Endodermal cell (in vitro differentiated cells): ENCODE results near the gene BHLHA9. TPM values are rescaled to one million over a fixed set of nuclear protein-coding genes. Genes with fewer than 3 reads are reported as not detected.

Experiments used
- DNase-seq: peaks from one replicate; pipeline ENCODE4 v3.0.0-alpha.2; 2017
- H3K27ac ChIP-seq: 2 replicates; pipeline ENCODE4 v1.5.1; 2013; ENCODE audit warnings: mild to moderate bottlenecking, low read depth, low read length, moderate library complexity
- H3K27me3 ChIP-seq: 2 replicates; pipeline ENCODE4 v1.6.1; 2013; ENCODE audit warnings: mild to moderate bottlenecking, low read length, moderate library complexity; ENCODE audit not compliant: insufficient read depth, control insufficient read depth, poor library complexity, severe bottlenecking
- H3K36me3 ChIP-seq: 2 replicates; pipeline ENCODE4 v1.7.0; 2013; ENCODE audit warnings: mild to moderate bottlenecking, low read length, moderate library complexity; ENCODE audit not compliant: control insufficient read depth, insufficient read depth
- H3K4me1 ChIP-seq: one replicate; pipeline ENCODE4 v1.7.0; 2013; ENCODE audit warnings: low read length; ENCODE audit not compliant: control insufficient read depth, insufficient read depth
- H3K4me3 ChIP-seq: 2 replicates; pipeline ENCODE4 v1.5.1; 2013; ENCODE audit warnings: mild to moderate bottlenecking, low read length, moderate library complexity
- H3K9ac ChIP-seq: 2 replicates; pipeline ENCODE4 v1.6.1; 2013; ENCODE audit warnings: mild to moderate bottlenecking, low read length, moderate library complexity; ENCODE audit not compliant: poor library complexity, severe bottlenecking; ENCODE audit errors: extremely low read depth
- H3K9me3 ChIP-seq: 2 replicates; pipeline ENCODE4 v1.6.1; 2013; ENCODE audit warnings: mild to moderate bottlenecking, low read length, moderate library complexity; ENCODE audit not compliant: control insufficient read depth
- H3K27ac Mint-ChIP-seq: 2 replicates; pipeline ENCODE4 v1.8.0; 2020; ENCODE audit warnings: mixed read lengths
- H3K27me3 Mint-ChIP-seq: 2 replicates; pipeline ENCODE4 v1.8.0; 2021; ENCODE audit warnings: mild to moderate bottlenecking, mixed read lengths; ENCODE audit not compliant: insufficient read depth
- H3K36me3 Mint-ChIP-seq: 2 replicates; pipeline ENCODE4 v1.8.0; 2020; ENCODE audit warnings: low read depth, mixed read lengths
- H3K4me1 Mint-ChIP-seq: 2 replicates; pipeline ENCODE4 v1.8.0; 2020; ENCODE audit warnings: mixed read lengths
- H3K4me3 Mint-ChIP-seq: 2 replicates; pipeline ENCODE4 v1.8.0; 2020; ENCODE audit warnings: mild to moderate bottlenecking, moderate library complexity, mixed read lengths
- H3K9me3 Mint-ChIP-seq: 2 replicates; pipeline ENCODE4 v1.8.0; 2020; ENCODE audit warnings: mild to moderate bottlenecking, mixed read lengths
- WGBS, 2 experiments: methylation state at CpG; one replicate each; pipeline versions ENCODE4 v1.1.5 to v1.1.7; 2013; ENCODE audit warnings: missing lambda C conversion rate in 2 of 2, mixed read lengths in 1 of 2; ENCODE audit not compliant: insufficient coverage in 1 of 2, insufficient read length in 1 of 2; 5-methylcytosine and 5-hydroxymethylcytosine counted together
- total RNA-seq, 2 donors: library from RNA; stranded (reverse); fragmentation: NEBNext Ultra II Directional in 1 of 2; extraction: Animal tissue kit (Norgen Biotek cat#: 25700) in 1 of 2; gene quantifications; 2 replicates in 1 of 2; 3 replicates in 1 of 2; pipeline ENCODE4 v1.2.1, GENCODE V29; 2021
- TF ChIP-seq, protein P1 (sequence below): fragments of 200-600 bp; sonication (generic); conservative IDR thresholded peaks from 2 replicates; pipeline ENCODE4 v1.5.0; 2021; ENCODE audit warnings: antibody characterized with exemption, mild to moderate bottlenecking

Gene BHLHA9
- total RNA-seq, 2 donors from 2014 or later, result 0.62 TPM; not detected in 1

DNA sequence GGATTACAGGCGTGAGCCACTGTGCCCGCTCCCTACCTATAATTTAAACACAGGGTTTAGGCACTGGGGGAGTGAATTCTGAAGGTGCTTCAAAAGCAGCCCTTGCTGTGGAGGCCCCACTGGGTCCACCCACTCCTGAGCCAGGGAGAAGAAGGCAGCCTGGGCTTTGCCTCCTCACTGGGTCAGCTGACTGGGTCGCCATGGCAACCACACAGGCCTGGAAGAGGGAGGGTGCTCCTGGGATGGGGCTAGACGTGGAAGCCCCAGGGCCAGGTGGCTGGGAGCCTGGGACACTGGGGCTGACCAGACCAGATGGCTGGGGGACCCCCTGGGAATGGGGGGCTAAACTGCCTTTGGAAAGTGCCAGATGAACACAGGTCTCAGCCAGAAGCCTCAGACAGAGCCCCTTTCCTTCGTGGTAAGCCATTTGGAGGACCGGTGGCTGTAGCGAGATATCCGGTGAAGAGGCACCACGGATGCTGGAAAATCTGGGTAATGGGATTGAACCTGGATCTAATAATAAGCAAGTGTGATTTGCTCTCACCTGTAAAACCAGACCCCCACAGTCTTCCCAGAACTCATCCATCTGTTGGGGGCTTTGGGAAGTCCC is 42.1 kb downstream of the BHLHA9 start:
- TF ChIP-seq, protein P1, sequence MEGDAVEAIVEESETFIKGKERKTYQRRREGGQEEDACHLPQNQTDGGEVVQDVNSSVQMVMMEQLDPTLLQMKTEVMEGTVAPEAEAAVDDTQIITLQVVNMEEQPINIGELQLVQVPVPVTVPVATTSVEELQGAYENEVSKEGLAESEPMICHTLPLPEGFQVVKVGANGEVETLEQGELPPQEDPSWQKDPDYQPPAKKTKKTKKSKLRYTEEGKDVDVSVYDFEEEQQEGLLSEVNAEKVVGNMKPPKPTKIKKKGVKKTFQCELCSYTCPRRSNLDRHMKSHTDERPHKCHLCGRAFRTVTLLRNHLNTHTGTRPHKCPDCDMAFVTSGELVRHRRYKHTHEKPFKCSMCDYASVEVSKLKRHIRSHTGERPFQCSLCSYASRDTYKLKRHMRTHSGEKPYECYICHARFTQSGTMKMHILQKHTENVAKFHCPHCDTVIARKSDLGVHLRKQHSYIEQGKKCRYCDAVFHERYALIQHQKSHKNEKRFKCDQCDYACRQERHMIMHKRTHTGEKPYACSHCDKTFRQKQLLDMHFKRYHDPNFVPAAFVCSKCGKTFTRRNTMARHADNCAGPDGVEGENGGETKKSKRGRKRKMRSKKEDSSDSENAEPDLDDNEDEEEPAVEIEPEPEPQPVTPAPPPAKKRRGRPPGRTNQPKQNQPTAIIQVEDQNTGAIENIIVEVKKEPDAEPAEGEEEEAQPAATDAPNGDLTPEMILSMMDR, result no peak
- Histone ChIP-seq H3K9ac (no peak overlapping the region), H3K4me3 (no peak overlapping the region), H3K4me1 (no peaks in the 10 kb centered on the region), H3K27ac (no peak overlapping the region), H3K36me3 (no peaks in the 10 kb centered on the region), H3K9me3 (no peaks in the 10 kb centered on the region), H3K27me3 (peaks cover 21% of the 10 kb centered on the region)
- H3K9me3 Mint-ChIP-seq, result no peaks in the 10 kb centered on the region
- H3K4me1 Mint-ChIP-seq, result peaks cover 5% of the 10 kb centered on the region
- DNase-seq, result peak; percentile 91
- H3K4me3 Mint-ChIP-seq, result no peak overlapping the region
- H3K36me3 Mint-ChIP-seq, result no peaks in the 10 kb centered on the region
- H3K27ac Mint-ChIP-seq, result no peak overlapping the region
- WGBS, 2 experiments, result 41 to 65% methylated on average over 5 to 8 of the region's 9 CpGs
- H3K27me3 Mint-ChIP-seq, result peaks cover 10% of the 10 kb centered on the region

DNA sequence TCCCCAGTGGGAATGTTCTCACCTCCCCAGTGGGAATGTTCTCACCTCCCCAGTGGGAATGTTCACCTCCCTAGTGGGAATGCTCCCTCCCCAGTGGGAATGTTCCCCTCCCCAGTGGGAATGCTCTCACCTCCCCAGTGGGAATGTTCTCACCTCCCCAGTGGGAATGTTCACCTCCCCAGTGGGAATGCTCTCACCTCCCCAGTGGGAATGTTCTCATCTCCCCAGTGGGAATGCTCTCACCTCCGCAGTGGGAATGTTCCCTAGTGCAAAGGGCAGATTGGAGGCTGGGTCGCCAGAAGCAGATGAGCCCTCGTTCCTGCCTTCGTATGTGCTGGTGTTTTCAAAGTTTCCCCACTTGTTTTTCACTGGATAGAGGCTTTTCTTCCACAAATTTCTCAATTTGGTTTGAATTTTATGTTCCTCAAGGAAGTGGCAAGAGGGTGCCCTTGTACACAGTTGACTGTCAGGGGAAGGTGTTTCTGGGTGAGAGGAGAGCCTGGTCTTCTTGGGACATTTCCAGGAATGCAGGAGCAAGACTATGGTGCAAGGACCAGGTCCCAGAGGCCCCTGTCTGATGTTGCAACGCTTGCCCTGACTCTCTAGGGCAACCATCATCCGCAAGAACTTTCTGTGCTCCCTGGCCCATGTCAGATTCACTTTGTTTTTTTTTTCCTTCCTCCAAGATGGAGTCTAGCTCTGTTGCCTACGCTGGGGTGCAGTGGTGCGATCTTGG is 43.2 kb downstream of the BHLHA9 start:
- TF ChIP-seq, protein P1, result no peak
- 87 to 92% methylated on average over 7 to 8 of the region's 8 CpGs for WGBS, 2 experiments
- Histone ChIP-seq H3K4me1 (no peaks in the 10 kb centered on the region), H3K9me3 (no peaks in the 10 kb centered on the region), H3K27me3 (peaks cover 15% of the 10 kb centered on the region), H3K4me3 (no peak overlapping the region), H3K9ac (no peak overlapping the region), H3K36me3 (no peaks in the 10 kb centered on the region), H3K27ac (no peak overlapping the region)
- DNase-seq, result no peak
- no peaks in the 10 kb centered on the region for H3K36me3 Mint-ChIP-seq
- no peak overlapping the region for H3K27ac Mint-ChIP-seq
- H3K9me3 Mint-ChIP-seq, result no peaks in the 10 kb centered on the region
- peaks cover 4% of the 10 kb centered on the region for H3K27me3 Mint-ChIP-seq
- no peak overlapping the region for H3K4me3 Mint-ChIP-seq
- peaks cover 5% of the 10 kb centered on the region for H3K4me1 Mint-ChIP-seq

DNA sequence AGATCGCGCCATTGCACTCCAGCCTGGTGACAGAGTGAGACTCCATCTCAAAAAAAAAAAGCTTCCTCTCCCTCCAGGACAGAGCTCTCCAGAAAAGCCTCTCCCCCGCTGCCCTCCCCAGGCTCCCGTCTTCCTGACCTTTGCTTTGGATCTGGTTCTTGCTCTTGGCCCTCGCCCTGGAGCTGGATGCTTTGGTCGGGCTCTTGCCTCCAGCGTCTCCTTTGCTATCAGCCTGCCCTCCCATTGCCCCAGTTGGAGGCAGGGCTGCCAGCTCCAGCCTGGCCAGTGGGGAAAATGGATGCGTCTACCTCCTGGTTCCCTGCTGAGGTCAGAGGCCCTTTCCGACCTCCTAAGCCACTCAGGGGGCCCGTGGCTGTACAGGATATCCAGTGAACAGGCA is 45.2 kb downstream of the BHLHA9 start:
- Mint-ChIP-seq H3K9me3 (no peaks in the 10 kb centered on the region), H3K36me3 (no peaks in the 10 kb centered on the region), H3K27me3 (peaks cover 8% of the 10 kb centered on the region), H3K27ac (no peak overlapping the region), H3K4me3 (no peak overlapping the region), H3K4me1 (peaks cover 5% of the 10 kb centered on the region)
- TF ChIP-seq, protein P1, result no peak
- no peak overlapping the region for H3K4me3 ChIP-seq
- peaks cover 15% of the 10 kb centered on the region for H3K27me3 ChIP-seq
- no peaks in the 10 kb centered on the region for H3K36me3 ChIP-seq
- H3K9ac ChIP-seq, result no peak overlapping the region
- DNase-seq, result no peak
- 78 to 85% methylated on average over 4 to 10 of the region's 10 CpGs for WGBS, 2 experiments
- H3K4me1 ChIP-seq, result no peaks in the 10 kb centered on the region
- no peak overlapping the region for H3K27ac ChIP-seq
- no peaks in the 10 kb centered on the region for H3K9me3 ChIP-seq
